Nucleus accumbens (tissue), 56 donors: ENCODE measurements around the gene GNG8.

Experiments used
- DNase-seq, 56 donors: peaks; one replicate each; lab custom pipeline; 2025; lab: John Stamatoyannopoulos, UW

GNG8 gene

DNA sequence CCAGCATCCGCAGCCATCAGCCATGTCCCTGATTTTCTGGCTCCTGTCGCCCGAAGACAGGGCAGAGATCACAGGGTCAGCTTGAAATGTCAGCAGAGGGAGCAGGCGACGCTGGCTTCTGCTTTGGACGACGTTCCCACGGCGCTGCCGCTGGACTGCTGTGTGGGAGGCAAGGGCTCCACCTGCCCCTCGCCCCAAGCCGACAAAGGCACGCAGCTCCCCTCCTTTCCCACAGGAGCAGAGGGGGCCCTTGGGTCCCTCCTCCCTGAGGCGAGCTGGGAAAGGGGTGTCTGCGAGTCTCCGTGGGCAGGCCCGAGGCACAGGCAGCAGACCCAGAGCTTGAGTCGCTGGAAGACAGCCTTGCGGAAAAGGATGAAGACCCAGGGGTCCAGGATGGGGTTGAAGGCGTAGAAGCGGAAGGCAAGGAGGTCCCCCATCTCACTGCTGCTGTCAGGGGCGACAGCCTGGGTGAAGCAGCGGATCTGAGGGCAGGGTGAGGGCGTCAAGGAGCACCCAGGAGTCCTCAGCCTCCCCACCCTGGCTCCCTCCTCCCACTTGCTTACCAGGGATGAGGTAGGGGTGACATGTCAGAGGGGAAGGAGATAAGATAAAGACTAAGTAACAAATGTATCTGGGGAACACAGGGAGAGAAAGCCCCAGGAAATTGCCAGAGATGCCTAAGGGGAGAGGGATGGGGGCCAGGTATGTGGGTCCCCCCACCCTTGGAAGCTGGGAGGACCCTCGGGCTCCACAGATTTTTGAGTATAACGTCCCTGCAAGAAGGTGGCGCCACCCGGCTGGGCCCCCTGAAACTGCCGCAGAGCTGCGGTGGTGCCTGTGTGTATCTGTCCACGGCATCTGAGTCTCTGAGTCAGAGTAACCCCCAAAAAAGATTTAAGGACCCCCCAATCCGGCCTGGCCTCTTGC, 14.5 kb downstream of the GNG8 start:
- DNase-seq: no peak

- no peak for DNase-seq
These were observed 15.3 kb downstream of the GNG8 start for GRCh38 chr19:46620716-46621115.

- no peak for DNase-seq
These were observed 15.7 kb downstream of the GNG8 start for GRCh38 chr19:46620267-46620666.

DNA sequence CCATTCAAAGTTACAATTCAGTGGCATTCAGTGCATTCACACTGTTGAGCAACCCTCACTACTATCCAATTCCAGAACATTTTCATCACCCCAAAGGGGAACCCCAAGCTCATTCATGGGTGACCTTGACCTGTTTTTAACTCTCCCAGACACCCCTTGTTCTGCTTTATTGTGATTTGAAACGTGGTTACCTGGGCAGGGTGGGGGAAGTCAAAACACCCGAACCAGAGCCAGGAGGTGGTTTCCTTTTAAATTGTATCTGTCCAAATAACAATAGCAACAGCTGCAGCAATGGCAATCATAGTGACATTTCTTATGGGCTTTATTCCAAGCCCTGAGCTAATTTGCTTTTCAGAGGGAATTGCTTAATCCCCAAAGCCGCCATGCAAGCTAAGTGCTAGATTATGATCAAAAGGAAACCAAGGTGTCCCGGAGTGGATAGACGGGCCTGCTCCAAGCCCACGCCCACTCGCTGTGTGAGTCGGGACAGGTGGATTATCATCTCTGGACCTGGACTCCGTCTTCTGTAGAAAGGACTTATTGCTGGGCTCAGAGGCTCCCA, 17.3 kb downstream of the GNG8 start:
- no peak for DNase-seq

- DNase-seq: no peak
These were observed 18.4 kb downstream of the GNG8 start for GRCh38 chr19:46617601-46618000.

- peak in 1 of 56 donors; percentile 7 for DNase-seq
These were observed 19.2 kb downstream of the GNG8 start for GRCh38 chr19:46616631-46617322.

DNA sequence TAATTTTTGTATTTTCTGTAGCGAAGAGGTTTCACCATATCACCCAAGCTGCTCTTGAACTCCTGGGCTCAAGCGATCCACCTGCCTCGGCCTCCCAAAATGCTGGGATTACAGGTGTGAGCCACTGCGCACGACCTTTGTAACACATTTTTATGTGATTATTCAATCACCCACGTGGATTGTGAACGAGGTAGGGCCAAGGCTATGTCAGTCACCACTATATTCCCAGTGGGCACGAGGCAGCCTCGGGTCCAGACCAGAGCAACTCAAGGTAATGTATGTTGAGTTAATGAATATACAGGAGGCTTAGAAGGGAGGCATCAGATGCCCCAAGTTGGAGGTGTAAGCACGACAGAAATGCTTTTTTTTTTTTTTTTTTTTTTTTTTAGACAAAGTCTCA, 20.0 kb downstream of the GNG8 start:
- DNase-seq: no peak

DNA sequence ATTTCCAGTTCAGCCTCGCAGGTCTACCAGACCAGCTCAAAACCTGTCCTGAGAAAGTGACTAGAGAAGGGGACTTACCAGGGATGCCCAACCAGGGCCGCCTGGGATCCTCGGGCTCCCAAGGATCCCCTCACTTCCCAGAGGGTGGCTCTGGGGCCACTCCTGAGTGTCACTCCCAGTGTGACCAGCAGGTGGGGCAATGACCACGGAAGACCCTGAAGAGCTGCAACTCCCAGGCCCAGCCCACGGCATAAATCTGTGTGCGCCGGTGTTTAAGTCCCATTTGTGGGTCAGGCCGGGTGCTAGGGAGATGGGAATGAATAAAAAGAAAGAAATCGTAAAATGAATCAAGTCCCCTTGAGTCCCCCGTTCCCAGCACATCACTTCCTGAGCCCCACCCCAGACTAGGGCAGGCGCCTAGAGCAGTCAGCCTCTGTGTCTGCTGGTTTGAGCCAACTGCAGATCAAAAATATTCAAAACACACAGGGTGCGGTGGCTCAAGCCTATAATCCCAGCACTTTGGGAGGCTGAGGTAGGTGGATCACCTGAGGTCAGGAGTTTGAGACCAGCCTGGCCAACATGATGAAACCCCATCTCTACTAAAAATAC, 21.8 kb downstream of the GNG8 start:
- peak in 53 of 56 donors; percentile 14 to 92 (median 70) for DNase-seq

DNA sequence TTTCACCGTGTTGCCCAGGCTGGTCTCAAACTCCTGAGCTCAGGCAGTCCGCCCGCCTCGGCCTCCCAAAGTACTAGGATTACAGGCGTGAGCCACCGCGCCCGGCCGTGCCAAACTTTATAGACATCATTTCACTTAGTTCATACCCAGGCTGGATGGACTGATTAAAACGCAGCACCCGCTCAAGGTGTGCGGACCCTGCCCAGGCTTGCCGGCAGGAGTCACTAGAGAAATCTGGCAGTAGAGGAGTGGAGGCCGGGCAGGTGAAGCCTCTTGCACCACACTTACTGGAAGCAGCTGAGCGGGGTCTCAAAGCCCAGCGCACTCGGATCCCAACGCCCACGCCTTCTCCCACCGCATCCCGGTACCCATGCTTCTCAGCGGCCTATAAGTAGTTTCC, 22.5 kb downstream of the GNG8 start:
- no peak for DNase-seq

DNA sequence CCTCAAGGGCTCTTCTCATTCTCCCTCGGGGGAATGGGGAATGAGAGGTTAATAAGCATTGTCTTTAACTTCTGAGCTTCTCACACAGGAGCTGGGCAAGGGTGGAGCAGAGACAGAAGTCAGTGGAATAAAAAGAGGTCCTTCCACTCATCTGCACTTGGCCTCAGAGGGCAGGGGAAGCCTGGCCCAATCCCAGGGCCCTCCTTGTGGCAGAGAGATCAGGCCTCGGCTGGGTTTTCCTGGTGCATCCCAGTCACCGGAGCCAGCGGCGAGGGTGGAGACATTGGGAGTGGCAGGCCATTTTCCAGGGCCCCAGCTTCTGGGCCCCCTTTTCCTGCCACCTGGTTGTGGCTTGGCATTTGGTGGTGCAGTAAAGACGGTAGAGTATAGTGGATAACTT, 24.2 kb downstream of the GNG8 start:
- DNase-seq: no peak

GRCh38 chr19:46610851-46611770, 24.9 kb downstream of the GNG8 start:
- no peak for DNase-seq

DNA sequence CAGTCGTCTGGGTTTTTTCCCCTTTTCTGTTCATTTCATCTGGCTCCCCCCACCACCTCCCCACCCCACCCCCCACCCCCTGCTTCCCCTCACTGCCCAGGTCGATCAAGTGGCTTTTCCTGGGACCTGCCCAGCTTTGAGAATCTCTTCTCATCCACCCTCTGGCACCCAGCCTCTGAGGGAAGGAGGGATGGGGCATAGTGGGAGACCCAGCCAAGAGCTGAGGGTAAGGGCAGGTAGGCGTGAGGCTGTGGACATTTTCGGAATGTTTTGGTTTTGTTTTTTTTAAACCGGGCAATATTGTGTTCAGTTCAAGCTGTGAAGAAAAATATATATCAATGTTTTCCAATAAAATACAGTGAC, 25.6 kb downstream of the GNG8 start:
- DNase-seq: no peak

DNA sequence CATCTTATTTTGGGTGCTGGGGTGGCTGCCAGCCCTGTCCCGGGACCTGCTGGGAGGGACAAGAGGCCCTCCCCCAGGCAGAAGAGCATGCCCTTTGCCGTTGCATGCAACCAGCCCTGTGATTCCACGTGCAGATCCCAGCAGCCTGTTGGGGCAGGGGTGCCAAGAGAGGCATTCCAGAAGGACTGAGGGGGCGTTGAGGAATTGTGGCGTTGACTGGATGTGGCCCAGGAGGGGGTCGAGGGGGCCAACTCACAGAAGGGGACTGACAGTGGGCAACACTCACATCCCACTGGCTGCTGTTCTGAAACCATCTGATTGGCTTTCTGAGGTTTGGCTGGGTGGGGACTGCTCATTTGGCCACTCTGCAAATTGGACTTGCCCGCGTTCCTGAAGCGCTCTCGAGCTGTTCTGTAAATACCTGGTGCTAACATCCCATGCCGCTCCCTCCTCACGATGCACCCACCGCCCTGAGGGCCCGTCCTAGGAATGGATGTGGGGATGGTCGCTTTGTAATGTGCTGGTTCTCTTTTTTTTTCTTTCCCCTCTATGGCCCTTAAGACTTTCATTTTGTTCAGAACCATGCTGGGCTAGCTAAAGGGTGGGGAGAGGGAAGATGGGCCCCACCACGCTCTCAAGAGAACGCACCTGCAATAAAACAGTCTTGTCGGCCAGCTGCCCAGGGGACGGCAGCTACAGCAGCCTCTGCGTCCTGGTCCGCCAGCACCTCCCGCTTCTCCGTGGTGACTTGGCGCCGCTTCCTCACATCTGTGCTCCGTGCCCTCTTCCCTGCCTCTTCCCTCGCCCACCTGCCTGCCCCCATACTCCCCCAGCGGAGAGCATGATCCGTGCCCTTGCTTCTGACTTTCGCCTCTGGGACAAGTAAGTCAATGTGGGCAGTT, 26.2 kb downstream of the GNG8 start:
- DNase-seq: no peak

GRCh38 chr19:46608581-46609345, 27.2 kb downstream of the GNG8 start:
- DNase-seq: no peak

DNA sequence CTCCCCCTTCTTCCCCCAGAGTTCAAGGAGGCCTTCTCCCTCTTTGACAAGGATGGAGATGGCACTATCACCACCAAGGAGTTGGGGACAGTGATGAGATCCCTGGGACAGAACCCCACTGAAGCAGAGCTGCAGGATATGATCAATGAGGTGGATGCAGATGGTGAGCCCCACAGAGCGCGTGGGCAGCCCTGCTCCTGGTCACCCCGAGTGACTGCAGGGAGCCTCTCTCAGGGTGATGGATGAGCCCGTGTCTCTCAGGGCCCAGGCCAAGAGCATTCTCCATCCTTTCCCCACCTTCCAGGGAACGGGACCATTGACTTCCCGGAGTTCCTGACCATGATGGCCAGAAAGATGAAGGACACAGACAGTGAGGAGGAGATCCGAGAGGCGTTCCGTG, 27.8 kb downstream of the GNG8 start:
- no peak for DNase-seq

GRCh38 chr19:46607448-46607841, 28.6 kb downstream of the GNG8 start:
- peak in 24 of 56 donors; percentile 11 to 64 (median 36) for DNase-seq

GRCh38 chr19:46606681-46607447, 29.1 kb downstream of the GNG8 start:
- DNase-seq: no peak
